Caki2 (cell line): ENCODE data around the gene CLEC16A. TPM values are rescaled to one million over a fixed set of nuclear protein-coding genes. Genes with fewer than 3 reads are reported as not detected.
"Not testable (repeated sequence)": the region's sequence is repeated elsewhere in the genome, so short reads cannot be mapped to it uniquely, and the experiment has no call there.

ENCODE experiments used
- DNase-seq: peaks from one replicate; pipeline ENCODE4 v3.0.0-alpha.2; 2015; ENCODE audit warnings: low read depth
- in situ Hi-C: cut with HindIII; loops from 2 replicates; pipeline ENCODE4 v1.10.0; 2016; ENCODE audit warnings: low sequenced_read_pairs, low pct_unique_long_range_greater_than_20kb, mixed read lengths
- total RNA-seq: library from RNA; depleted of rRNA; stranded (reverse); fragments of >200 nt; shearing (Covaris generic); gene quantifications from 2 replicates; pipeline ENCODE4 v1.2.3, GENCODE V29; 2014; ENCODE audit warnings: low replicate concordance; rRNA removed

Gene CLEC16A
- total RNA-seq, 1 experiment from 2014 or later = 17.7 TPM

GRCh38 chr16:11213799-11214198, 269.4 kb downstream of the CLEC16A start:
- DNase-seq = no peak
- in situ Hi-C loops = no loop called here

- in situ Hi-C loops = no loop called here
- no peak for DNase-seq
Observed at GRCh38 chr16:11215935-11216556, 271.7 kb downstream of the CLEC16A start.

- no peak for DNase-seq
Observed at GRCh38 chr16:11217651-11218603, 273.6 kb downstream of the CLEC16A start.

GRCh38 chr16:11218604-11218962, 274.2 kb downstream of the CLEC16A start:
- in situ Hi-C loops = no loop called here
- no peak for DNase-seq

More at GRCh38 chr16:11217651-11218603, 273.6 kb downstream of the CLEC16A start:
- in situ Hi-C loops = no loop called here

- no peak for DNase-seq
- in situ Hi-C loops = no loop called here
Observed at GRCh38 chr16:11219178-11219577, 274.8 kb downstream of the CLEC16A start.

- in situ Hi-C loops, DNase-seq: not testable (repeated sequence)
Observed at GRCh38 chr16:11220507-11220906, 276.1 kb downstream of the CLEC16A start.

GRCh38 chr16:11224096-11224893, 279.9 kb downstream of the CLEC16A start:
- in situ Hi-C loops = no loop called here
- DNase-seq = no peak

GRCh38 chr16:11224894-11225676, 280.7 kb downstream of the CLEC16A start:
- in situ Hi-C loops = no loop called here
- DNase-seq = no peak

- DNase-seq = no peak
- in situ Hi-C loops = no loop called here
Observed at GRCh38 chr16:11225677-11226549, 281.5 kb downstream of the CLEC16A start.

- in situ Hi-C loops = no loop called here
- DNase-seq = no peak
Observed at GRCh38 chr16:11229432-11229831, 285.1 kb downstream of the CLEC16A start.

- no peak for DNase-seq
- in situ Hi-C loops = no loop called here
Observed at GRCh38 chr16:11229906-11230305, 285.5 kb downstream of the CLEC16A start.

- in situ Hi-C loops = no loop called here
- no peak for DNase-seq
Observed at GRCh38 chr16:11231367-11231970, 287.1 kb downstream of the CLEC16A start.

Other genes with a start within 250 kb of the CLEC16A start
- not detected in 2 replicates for gene TEKT5, start 249.6 kb upstream of the CLEC16A start, total RNA-seq
- gene NUBP1, start 200.7 kb upstream of the CLEC16A start, total RNA-seq = 35.2 and 57.7 TPM in 2 replicates
- gene TVP23A, start 125.8 kb upstream of the CLEC16A start, total RNA-seq = not detected in 2 replicates
- gene CIITA, start 67.4 kb upstream of the CLEC16A start, total RNA-seq = not detected in 2 replicates
- gene DEXI, start 2.1 kb upstream of the CLEC16A start, total RNA-seq = 68.1 and 71.5 TPM in 2 replicates